GOT3 (cell line): Measurements from ENCODE around the gene GREB1.

Experiments used
- DNase-seq: peaks from one replicate; lab custom pipeline; 2025; ENCODE audit warnings: mixed read lengths; lab: John Stamatoyannopoulos, UW

The GREB1 gene

GRCh38 chr2:11581124-11581796 lies 47.4 kb downstream of the GREB1 start:
- no peak for DNase-seq

GRCh38 chr2:11581797-11582611 lies 48.2 kb downstream of the GREB1 start:
- no peak for DNase-seq

- DNase-seq, result no peak
These were observed 48.7 kb downstream of the GREB1 start for GRCh38 chr2:11582612-11582861.

GRCh38 chr2:11582862-11583752 lies 49.3 kb downstream of the GREB1 start:
- peak; percentile 12 for DNase-seq

GRCh38 chr2:11583840-11584524 lies 50.1 kb downstream of the GREB1 start:
- DNase-seq, result peak; percentile 47

GRCh38 chr2:11584525-11585056 lies 50.7 kb downstream of the GREB1 start:
- no peak for DNase-seq

GRCh38 chr2:11585071-11585470 lies 51.2 kb downstream of the GREB1 start:
- DNase-seq, result no peak

GRCh38 chr2:11588228-11589110 lies 54.6 kb downstream of the GREB1 start:
- DNase-seq, result no peak

- DNase-seq, result no peak
These were observed 55.6 kb downstream of the GREB1 start for GRCh38 chr2:11589316-11589940.

- no peak for DNase-seq
These were observed 56.3 kb downstream of the GREB1 start for GRCh38 chr2:11590193-11590592.

- no peak for DNase-seq
These were observed 57.2 kb downstream of the GREB1 start for GRCh38 chr2:11591091-11591490.

- DNase-seq, result no peak
These were observed 59.1 kb downstream of the GREB1 start for GRCh38 chr2:11592671-11593574.

- DNase-seq, result no peak
These were observed 63.0 kb downstream of the GREB1 start for GRCh38 chr2:11596801-11597200.

GRCh38 chr2:11597538-11598225 lies 63.8 kb downstream of the GREB1 start:
- DNase-seq, result no peak

GRCh38 chr2:11598228-11598731 lies 64.4 kb downstream of the GREB1 start:
- DNase-seq, result no peak

GRCh38 chr2:11602563-11603204 lies 68.8 kb downstream of the GREB1 start:
- DNase-seq, result no peak

GRCh38 chr2:11610624-11611242 lies 76.9 kb downstream of the GREB1 start:
- no peak for DNase-seq

- no peak for DNase-seq
These were observed 77.4 kb downstream of the GREB1 start for GRCh38 chr2:11611251-11611650.
